Epithelial cell of esophagus (primary cell): Measurements from ENCODE around the gene NOTCH2.
"Not testable (repeated sequence)": the region's sequence is repeated elsewhere in the genome, so short reads cannot be mapped to it uniquely, and the experiment has no call there.

Experiments
- DNase-seq: peaks from one replicate; pipeline ENCODE4 v3.0.0; 2010; ENCODE audit warnings: low read depth
- H3K4me3 ChIP-seq: 2 replicates; pipeline ENCODE4 v1.5.1; 2011; ENCODE audit warnings: mild to moderate bottlenecking, low read length, control low read depth

NOTCH2 gene

DNA sequence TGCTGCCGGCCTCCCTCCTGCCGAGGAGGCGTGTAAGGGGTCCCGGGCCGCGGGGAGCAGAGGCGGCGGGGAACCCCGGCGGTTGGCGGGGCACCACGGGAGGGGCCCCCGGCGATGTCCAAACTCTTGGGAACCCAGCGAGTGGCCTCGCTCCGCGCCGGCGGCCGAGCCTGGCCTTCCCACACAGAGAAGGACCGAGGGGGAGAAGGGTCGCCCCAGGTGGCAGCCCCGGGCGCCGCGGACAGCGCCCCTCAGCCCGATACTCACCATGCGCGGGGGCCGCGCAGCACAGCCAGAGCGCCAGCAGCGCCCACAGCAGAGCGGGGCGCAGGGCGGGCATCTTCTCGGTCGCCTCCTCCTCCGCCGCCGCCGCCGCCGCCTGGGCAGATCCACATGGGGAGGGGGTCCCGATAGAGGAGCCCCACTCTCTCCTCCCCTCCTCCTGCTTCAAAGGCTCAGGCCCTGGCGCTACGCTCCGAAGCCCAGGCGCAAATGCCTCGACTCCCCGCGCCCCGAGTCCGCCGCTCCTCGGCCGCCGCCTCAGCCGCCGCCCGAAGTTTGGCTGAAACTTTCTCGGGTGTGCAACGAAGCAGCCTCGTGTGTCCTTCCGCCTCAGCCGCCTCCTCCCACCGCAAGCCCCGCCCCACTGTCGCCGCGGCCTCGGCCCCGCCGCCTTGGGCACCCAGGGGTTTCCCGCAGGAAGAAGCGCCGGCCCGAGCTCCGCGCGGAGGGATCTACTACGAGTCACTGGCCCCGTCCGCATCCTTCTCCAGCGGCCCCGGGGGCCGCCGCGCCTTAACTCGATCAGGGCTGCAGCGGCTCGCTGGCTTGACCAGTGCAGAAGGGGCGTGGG lies at the start of gene NOTCH2:
Gene NOTCH2, minus strand, starts transcription at position 596 of the 853 bp plus-strand sequence. Its CDS starts 256 bp downstream, at position 340.
- peak; percentile 27 for DNase-seq
- H3K4me3 ChIP-seq: peak within 1 kb of the TSS; percentile 41

DNA sequence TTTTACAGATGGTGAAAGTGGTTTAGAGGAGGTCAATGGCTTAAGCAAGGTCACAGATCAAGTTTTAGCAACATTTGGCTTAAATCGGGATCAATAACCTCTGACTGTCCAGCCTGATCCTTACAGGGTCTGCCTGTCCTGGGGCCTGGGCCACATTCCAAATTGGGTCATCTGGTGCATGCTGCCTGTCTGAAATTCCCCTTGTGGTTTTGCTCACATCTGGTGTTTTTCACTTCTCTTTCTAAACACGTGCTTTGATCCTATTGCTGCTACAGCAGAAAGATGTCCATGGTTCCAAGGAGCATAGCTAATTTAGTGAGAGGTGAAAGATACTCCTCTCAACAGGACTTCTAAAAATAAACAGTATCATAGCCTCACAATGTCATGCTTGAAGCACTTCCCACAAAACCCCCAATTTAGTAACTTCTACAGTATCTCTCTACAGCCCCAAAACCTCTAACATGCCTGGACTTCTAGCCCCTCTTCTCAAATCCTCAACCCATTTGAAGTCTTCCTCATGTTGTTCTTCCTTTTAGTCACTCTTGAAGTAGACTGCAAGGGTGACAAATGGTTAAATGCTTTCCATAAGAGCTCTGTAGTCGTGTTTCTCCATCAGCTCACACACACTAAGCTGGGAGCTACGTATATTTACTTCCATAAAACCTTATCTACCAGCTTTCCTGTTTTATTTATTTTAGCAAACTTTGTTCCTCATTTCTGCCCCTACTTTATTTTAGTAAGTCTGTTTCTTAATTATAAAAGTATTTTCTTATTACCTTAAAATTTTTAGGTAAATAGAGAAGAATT lies 48.1 kb upstream of the NOTCH2 start:
- H3K4me3 ChIP-seq, DNase-seq: not testable (repeated sequence)

DNA sequence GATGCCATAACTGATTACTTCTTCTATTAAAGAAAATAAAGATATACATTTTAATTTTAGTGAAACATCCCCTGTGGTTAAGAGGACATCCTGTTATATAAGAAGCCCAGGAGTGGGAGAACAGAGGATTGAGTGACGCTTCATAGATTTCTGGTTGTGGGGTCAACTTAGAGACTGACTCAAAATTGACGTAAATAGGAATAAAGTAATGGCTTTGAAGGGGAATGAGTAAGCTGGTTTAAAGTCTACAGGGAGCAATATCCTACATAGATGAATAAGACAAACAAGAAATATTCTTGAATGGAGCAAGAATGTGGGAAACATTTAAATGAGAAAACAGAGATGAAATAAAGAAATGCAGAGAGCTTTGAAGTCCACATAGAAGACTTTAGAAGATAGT lies 46.6 kb upstream of the NOTCH2 start:
- not testable (repeated sequence) for H3K4me3 ChIP-seq, DNase-seq

DNA sequence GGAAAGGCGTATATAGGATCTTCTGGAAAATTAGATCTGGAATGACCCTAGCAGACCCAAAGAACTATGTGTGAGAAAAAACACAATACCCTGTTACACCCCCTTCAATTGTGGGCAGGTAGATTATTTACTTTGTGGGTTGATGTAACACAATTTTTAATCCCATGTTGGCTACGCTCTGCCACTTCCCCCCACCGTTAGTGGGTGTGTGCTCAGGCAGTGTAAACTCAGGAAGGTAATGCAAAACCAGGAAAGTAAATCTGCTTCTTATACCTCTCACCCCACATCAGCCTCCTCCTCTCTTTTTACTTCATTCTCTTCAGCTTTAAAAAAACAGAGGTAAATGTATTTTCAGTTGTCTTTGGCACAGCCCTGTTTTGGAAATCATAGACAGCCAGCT lies 43.7 kb upstream of the NOTCH2 start:
- not testable (repeated sequence) for DNase-seq

DNA sequence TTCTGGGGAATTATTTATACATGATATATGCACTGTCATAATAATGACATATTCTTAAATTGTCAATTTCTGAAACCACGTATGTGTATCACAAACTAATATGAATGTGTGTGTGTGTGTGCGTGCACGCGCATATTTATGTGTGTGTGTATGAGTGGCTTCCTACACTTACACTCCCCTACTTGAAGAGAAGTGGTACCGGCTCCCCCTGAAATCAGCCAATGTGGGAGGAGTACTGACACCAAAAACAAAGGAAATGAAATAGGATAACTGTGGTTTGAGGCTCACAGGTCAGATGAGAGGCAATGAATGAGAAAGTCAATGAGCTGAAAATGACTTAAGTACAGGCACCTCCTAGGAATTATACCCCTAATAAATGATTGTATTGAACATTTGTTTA lies 42.8 kb upstream of the NOTCH2 start:
- H3K4me3 ChIP-seq, DNase-seq: not testable (repeated sequence)

More for the DNA sequence above, 43.7 kb upstream of the NOTCH2 start:
- H3K4me3 ChIP-seq: not testable (repeated sequence)

DNA sequence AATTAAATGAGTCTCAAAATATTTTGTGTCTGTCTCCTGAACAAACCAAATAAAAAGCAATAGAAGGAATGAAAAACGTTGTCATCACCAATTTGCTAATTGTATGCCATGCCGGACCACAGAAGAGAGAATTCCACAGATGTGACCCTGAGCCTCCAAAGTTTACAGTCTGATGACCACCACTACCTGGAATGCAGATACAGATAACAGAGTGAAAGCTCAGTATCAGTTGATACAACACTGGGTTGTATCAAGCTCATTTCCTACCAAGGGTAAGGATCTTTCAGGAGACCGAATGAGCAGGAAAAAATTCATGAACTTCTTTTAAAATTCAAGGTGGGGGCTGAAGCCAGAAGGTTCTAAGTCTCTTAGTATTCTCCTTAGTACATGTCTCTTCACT lies 42.3 kb upstream of the NOTCH2 start:
- not testable (repeated sequence) for DNase-seq, H3K4me3 ChIP-seq

DNA sequence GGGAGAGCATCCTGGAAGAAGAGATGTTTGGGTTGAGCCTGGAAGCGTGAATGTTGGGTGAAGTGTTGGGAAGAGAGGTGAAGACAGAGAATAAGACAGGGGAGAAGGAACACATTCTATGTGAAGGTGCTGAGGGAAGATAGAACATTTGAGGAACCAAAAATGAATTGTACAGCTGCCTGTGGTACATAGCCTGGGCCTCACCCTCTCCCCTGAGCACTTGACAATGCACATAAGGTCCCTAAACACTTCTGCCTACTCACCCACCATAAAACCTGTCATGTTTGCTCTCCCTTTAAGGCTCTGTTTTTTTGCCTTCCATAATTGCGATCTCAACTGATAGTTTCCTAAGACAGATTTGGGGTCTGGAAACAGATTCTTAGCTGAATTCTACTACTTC lies 41.5 kb upstream of the NOTCH2 start:
- H3K4me3 ChIP-seq, DNase-seq: not testable (repeated sequence)

DNA sequence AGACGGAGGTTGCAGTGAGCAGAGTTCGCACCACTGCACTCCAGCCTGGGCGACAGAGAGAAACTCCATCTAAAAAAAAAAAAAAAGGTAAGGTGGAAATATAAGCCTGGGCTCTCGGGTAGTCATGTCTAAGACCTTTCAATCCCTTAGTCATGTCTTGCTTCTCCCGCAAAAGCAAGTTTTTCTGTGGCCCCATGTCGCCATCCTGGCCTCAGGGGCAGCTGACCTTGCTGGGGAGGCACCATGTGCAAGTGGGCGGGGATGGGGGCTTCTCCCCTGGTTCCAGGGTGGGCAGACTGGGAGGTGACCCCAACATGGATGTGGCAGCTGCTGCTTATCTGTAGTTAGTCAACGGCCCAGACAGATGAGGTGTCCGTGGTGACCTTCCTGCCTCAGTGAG lies 40.2 kb upstream of the NOTCH2 start:
- not testable (repeated sequence) for DNase-seq, H3K4me3 ChIP-seq

DNA sequence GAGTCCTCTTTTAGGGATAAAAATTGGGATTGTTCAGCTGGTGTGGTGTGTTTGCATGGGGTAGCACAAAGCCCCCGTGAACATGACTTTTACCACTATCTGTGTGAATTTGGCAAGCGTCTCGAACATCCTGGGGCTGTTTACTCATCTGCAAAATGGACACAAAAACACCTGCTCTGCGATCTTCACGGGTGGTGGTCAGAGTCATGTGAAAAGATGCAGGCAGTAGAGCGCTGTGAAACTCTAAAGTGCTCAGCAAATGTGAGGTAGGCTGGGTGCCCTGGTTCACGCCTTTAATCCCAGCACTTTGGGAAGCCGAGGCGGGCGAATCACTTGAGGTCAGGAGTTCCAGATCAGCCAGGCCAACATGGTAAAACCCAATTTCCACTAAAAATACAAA lies 39.7 kb upstream of the NOTCH2 start:
- DNase-seq, H3K4me3 ChIP-seq: not testable (repeated sequence)

DNA sequence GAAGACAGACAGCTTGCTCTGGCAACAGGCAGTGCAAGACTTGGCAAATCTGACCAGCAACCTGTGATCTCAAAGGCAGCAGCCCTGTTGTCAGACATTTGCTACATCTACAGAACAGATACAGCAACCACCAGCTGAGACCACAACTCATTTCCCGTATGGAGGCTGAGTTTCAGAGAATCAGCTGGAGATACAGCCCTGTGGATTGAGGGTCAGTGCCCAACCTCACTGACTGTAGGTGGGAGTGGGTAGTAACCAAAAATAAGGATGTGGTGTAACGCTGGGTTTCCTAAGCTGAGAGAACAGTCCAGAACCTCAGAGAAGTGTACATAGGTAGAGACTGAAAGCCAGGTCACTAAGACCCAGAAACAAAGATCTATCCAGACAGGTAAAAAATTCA lies 35.8 kb upstream of the NOTCH2 start:
- H3K4me3 ChIP-seq, DNase-seq: not testable (repeated sequence)

DNA sequence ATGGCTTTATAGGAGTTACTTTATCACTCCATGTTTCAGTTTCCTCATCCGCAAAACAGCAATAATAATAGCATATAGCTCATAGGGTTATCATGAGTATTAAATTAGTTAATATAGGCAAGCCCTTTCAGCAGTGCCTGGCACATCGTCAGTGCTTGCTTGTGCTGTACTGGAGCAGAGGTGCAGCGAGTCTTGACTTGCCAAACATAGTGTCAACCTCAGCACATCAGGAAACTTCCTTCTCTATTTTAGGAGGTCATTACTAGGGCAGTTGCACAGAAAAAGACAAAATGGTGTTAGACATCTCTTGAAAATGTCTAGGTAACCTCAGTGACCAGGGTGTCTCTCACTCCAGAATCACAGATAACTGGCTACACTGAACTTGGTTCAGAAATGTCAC lies 34.3 kb upstream of the NOTCH2 start:
- H3K4me3 ChIP-seq, DNase-seq: not testable (repeated sequence)

DNA sequence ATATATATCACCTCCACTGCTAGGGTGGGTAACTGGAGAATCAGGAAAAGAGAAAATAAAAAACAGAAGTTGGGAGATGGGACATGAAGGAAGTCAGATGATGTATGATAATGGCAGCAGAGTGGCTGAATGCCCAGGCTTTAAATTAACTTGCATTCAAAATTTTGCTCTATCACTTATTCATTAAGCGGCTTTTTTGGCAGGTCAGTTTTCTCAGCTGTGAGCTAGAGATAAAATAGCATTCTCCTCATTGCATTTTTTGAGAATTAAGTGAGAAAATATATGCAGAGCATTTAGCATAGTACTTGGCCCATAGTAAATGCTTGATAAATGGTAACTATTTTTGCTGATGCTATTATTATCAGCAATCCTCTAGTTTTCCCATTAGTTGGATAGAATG lies 32.1 kb upstream of the NOTCH2 start:
- H3K4me3 ChIP-seq, DNase-seq: not testable (repeated sequence)

DNA sequence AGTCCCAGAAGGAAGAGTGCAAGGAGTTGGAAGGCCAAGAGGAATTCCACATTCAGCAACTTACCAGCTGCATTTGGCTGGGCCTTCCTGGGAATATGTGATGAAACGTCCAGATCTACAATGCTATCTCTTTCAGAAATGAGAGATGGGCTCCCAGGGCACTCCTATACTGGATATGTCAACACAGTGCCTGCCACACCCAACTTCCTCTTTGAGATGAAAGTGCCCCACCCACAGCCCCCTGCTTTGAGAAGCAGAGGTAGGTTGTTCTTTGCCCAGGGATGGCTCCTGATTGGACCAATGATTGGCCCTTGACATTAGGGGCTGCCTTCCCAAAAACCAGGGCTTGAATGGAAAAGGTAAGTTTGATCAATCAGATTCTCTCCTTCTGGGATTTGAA lies 31.1 kb upstream of the NOTCH2 start:
- not testable (repeated sequence) for H3K4me3 ChIP-seq, DNase-seq

DNA sequence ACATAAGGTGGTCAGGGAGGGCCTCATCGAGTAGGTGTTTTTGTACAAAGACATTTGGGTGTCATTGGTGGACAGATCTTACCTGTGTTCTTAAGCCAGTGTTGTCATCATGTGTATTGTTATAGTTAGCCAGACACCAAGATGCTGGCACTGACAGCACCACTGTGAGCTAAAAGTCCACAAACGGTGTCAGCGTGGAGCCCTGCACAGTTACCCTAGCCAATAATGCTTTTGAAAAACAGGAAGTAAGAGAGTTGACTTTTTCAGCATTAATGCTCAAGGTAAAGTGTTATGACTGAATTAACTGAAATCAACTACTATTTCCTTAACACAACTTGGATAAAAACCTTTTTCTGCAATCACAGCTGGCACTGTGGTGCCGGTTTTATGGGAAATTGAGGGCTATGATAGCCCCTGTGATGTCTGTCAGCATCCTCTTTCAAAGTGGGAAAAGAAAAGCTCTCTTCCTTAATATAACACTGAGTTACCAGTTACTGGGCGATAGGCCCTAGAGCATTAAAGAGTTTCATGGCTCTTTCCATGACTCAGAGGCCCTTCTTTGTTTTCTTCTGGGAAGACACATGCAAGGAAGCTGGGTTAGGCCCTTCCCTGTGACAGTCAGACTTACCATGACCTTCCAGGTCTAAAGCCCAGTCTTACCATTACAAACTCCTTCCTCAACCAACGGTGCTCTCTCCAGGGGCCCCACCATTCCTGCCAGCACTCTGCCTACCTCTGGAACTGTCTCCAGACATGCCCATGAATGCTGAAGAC lies 29.7 kb upstream of the NOTCH2 start:
- DNase-seq: peak; percentile 23
- not testable (repeated sequence) for H3K4me3 ChIP-seq

DNA sequence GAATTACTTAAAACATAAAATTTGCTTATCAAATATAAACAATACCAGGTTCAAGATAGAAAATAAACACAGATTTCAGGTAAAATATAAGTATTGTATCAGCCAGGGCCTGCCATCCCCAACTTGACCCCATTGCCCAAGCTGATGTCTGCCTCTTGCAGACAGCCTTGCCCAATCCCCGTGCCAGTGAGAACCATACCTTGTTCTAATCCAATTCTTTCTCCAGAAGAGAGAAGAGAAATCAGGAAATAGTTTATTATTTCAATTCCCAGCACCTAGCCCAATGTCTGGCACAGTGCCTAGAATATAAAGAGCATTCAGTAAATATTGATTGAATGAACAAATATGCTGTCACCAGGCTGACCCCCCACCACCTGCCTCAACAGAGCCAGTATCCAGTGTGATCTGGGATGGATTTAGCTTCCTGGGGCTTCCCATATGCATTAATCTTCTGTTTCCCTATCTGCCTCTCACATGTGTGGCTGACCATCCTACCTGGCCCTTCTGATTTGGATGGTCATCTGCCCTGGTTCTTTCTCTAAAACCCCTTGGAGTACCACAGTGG lies 27.6 kb upstream of the NOTCH2 start:
- H3K4me3 ChIP-seq, DNase-seq: not testable (repeated sequence)

DNA sequence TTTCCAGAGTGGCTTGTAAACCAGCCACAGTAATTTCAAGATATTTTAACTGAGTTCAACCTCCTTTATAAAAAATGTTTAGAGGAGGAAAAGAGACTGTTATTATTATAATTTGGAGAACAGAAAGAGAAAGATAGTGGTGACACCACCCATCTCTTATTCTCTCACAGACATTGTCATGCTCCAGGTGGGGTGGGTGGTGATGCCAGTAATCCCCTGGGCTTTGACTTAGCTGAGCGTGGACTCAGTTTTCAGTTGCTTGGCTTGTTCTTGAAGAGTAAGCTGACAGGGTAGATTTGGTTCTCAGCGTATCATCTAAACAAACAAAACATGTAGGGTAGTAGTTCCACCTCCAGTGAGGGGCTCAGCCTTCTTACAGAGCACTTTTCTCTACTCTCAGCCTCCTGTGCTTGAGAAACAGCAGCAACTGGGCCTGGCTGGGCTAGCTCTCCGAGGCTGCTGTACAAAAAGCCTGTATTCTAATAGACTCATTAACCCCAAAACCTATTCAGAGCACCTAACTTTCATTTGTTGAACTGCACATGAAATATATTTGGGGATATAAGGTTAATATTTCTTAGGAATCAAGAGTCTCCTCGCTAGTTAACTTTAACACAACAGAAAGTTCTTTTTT lies 24.2 kb upstream of the NOTCH2 start:
- H3K4me3 ChIP-seq, DNase-seq: not testable (repeated sequence)

DNA sequence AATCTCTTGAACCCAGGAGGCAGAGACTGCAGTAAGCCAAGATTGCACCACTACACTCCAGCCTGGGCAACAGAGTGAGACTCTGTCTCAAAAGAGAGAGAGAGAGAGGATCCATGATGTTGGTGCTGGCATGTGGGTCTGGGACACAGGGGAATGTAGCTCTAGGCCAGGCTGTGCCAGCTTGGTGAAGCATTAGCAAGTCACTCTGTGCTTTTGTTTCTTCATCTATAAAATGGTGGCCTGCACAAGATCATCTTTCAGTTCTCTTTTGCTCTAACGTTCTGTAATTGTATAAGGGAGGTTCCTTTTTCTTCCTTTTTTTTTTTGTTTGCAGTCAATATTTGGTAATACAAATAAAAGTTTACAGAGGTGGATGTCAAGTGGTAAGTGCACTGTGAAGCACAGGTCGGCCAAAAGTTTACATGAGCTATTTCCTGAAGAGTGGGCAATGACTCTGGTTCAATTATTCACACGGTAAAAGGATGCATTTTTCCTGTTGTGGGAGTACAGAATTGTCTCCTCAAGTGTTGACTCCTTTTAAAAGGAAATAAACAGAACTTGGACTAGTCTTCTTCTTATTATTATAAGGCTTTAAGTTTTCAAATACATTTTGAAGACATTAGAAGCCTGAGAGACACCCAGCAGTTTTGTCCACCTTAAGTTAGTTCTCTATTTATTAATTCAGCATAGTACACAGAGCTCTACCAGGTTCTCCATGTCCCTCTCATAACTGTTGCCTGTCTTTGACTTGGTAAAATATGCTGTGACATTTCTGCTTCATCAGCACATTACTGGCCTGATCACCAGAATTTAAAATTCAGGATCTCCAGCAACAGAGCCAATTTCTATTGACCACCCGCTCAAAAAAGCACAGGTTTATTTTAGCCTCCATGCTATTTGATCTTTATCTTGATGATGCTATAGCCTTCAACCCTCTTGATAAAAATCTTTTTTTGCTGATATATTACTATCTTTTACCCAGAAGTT lies 23.1 kb upstream of the NOTCH2 start:
- not testable (repeated sequence) for H3K4me3 ChIP-seq, DNase-seq

DNA sequence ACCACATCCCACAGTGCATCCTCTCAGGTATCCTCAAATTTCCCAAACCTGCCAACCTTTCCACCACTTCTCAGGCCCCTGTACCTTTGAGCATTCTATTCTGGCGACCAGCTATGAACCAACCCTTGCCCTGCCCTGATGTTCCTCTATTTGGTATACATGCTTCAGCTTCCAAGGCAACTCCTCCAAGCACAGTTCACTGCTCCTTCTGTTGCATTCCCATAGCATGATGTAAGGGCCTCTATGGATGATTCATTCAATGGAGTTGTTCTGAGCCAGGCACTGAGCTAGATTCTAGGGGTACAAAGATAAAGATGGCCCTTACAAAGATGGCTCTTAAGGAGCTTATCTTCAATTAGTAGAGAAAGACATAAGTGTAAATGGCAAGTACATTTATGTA lies 21.4 kb upstream of the NOTCH2 start:
- not testable (repeated sequence) for DNase-seq, H3K4me3 ChIP-seq
